Duodenal mucosa (tissue), 2 donors: ENCODE data around the gene DRC1.

ENCODE experiments used
- H3K27ac ChIP-seq: one replicate; pipeline ENCODE4 v1.7.0; 2013; ENCODE audit warnings: low read depth, low read length
- H3K27me3 ChIP-seq, 2 donors: one replicate each; pipeline ENCODE4 v1.7.0; 2013; ENCODE audit warnings: low read length in 2 of 2, control low read depth in 1 of 2; ENCODE audit not compliant: insufficient read depth in 2 of 2, control insufficient read depth in 1 of 2
- H3K36me3 ChIP-seq, 2 donors: one replicate each; pipeline ENCODE4 v1.7.0; 2013; ENCODE audit warnings: low read length in 2 of 2, control low read depth in 1 of 2; ENCODE audit not compliant: insufficient read depth in 2 of 2, control insufficient read depth in 1 of 2
- H3K4me1 ChIP-seq, 2 donors: one replicate each; pipeline ENCODE4 v1.7.0; 2013; ENCODE audit warnings: low read length in 2 of 2, control low read depth in 1 of 2; ENCODE audit not compliant: insufficient read depth in 2 of 2, control insufficient read depth in 1 of 2
- H3K4me3 ChIP-seq, 2 donors: one replicate each; pipeline ENCODE4 v1.7.0; 2013; ENCODE audit warnings: low read length in 2 of 2, low read depth in 1 of 2
- H3K9ac ChIP-seq, 2 donors: one replicate each; pipeline ENCODE4 v1.7.0; 2013; ENCODE audit warnings: low read length in 2 of 2, low read depth in 1 of 2
- H3K9me3 ChIP-seq, 2 donors: one replicate each; pipeline ENCODE4 v1.7.0; 2013; ENCODE audit warnings: low read length in 2 of 2, control low read depth in 1 of 2; ENCODE audit not compliant: control insufficient read depth in 1 of 2

DRC1 gene

DNA sequence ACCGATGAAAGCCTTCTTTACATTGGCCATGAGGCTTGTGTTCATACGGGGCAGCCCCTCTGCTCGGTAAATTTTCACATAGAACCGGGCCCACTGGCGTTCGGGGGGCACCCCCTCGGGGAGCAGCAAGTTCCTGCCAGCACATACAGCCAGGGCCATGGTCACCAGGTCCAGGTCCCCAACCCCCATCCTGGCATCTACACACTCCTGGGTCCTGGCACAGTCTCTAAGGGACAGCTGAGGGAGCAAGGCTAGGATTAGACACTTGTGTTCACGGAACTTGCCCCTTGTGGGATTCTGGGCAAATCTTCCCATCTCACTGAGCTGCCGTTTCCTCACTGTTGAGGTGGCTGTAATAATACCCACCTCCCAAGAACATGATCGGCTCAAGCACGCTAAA, 81.8 kb downstream of the DRC1 start:
- no peak overlapping the region for H3K27ac ChIP-seq

DNA sequence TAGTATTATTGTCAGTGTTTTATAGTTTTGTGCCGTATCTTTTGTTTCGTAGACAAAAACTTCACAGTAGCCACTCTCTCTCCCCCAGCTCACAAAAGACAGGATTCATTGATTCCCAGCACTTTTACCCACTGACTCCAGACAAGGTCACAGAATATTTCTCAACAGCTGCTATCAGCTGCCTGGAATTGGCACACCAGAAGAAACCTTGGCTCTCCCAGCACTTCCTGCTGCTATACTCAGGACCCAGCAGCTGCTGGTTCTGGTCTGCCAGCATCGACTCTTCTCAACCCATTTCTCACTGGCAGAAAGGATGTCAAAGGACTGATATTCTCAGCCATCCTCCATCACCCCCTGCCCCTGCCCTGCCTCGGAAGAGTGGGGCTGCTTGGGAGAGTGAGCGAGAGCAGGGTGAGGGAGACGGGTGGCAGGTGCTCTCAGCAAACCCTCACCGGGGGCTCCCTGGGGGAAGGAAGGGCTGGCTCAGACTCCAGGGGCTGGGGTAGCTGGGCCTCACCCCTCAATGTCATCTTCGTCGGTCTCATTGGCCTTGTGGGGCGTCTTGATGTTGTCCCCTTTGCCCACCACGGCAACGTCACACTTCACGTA, 82.3 kb downstream of the DRC1 start:
- Histone ChIP-seq H3K4me3 (no peak overlapping the region), H3K4me1 (peaks cover 18 to 27% of the 10 kb centered on the region in 2 donors), H3K9ac (no peak overlapping the region), H3K9me3 (no peaks in the 10 kb centered on the region), H3K36me3 (no peaks in the 10 kb centered on the region), H3K27ac (no peak overlapping the region), H3K27me3 (no peaks in the 10 kb centered on the region)

More for the DNA sequence above, 81.8 kb downstream of the DRC1 start:
- no peaks in the 10 kb centered on the region for H3K27me3 ChIP-seq
- H3K4me3 ChIP-seq: no peak overlapping the region
- H3K9me3 ChIP-seq: no peaks in the 10 kb centered on the region
- H3K9ac ChIP-seq: no peak overlapping the region
- H3K36me3 ChIP-seq: no peaks in the 10 kb centered on the region
- H3K4me1 ChIP-seq: peaks cover 18 to 27% of the 10 kb centered on the region in 2 donors

DNA sequence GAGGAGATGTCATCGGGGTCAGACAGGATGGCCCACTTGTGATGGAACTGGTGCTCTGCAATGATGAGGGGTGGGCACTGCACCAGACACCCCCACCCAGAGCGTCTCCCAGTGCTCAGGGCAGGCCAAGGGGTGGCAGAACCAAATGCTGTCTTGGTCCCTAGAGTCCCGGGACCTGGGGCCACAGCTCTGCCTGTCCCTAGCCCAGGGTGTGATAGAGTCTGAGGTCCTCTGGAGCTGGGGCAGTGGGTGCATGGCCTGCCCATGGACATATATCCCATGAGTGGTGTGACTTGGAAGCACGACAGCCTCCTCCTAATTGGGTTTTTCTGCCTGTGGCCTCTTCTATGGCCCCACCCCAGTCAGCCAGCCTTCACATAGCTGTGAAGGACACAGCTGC, 82.9 kb downstream of the DRC1 start:
- H3K4me1 ChIP-seq: peaks cover 18 to 27% of the 10 kb centered on the region in 2 donors
- no peaks in the 10 kb centered on the region for H3K27me3 ChIP-seq
- H3K9me3 ChIP-seq: no peaks in the 10 kb centered on the region
- H3K9ac ChIP-seq: no peak overlapping the region
- H3K4me3 ChIP-seq: no peak overlapping the region
- H3K27ac ChIP-seq: no peak overlapping the region
- H3K36me3 ChIP-seq: no peaks in the 10 kb centered on the region

DNA sequence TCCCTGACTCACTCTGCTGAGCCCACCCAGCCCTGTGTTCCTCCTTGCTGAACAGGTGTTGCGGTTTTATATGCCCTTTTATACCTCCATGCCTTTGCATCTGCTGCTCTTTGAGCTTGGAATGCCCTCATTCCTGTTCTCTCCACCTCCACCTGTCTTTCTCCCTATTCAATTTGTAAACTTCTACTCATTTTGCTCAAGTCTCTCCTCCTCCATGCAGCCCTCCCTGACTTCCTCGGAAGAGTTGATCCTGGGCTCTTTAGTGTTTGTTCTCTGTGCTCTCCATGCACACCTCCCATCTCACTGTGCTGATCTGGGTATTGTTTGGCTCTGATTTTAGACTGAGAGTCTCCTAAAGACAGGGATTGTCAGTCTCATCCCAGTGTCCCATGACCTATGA, 83.4 kb downstream of the DRC1 start:
- no peak overlapping the region for H3K27ac ChIP-seq
- H3K9ac ChIP-seq: no peak overlapping the region
- peaks cover 18 to 22% of the 10 kb centered on the region in 2 donors for H3K4me1 ChIP-seq
- no peaks in the 10 kb centered on the region for H3K36me3 ChIP-seq
- no peak overlapping the region for H3K4me3 ChIP-seq
- H3K27me3 ChIP-seq: no peaks in the 10 kb centered on the region
- H3K9me3 ChIP-seq: no peaks in the 10 kb centered on the region

DNA sequence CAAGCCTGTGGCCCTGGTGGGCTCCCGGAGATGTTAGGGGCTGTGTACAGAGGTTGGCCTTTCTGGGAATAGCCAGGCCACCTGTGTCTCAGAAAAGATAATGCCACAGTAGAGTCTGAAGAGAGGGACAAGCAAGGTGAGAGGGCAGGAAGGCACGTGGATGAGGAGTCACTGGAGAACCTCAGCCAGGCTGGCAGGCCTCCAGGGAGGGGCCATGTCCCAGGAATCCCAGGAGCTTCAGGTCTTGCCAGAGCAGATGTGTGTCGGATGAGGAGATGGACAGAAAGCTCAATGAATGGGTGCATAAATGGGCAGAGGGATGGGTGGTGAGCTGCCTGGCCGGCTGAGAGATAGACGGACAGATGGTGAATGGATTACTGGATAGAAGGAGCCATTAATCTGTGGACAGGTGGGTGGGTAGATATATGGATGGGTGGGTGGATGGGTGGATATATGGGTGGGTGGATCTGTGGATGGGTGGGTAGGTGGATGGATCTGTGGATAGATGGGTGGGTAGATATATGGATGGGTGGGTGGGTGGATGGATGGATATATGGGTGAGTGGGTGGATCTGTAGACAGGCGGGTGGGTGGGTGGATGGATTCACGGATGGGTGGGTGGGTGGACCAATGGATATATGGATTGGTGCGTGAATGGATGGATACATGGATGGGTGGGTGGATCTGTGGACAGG, 84.2 kb downstream of the DRC1 start:
- Histone ChIP-seq H3K4me1 (peaks cover 15 to 20% of the 10 kb centered on the region in 2 donors), H3K27me3 (no peaks in the 10 kb centered on the region), H3K36me3 (no peaks in the 10 kb centered on the region), H3K9me3 (no peaks in the 10 kb centered on the region), H3K4me3 (no peak overlapping the region), H3K27ac (no peak overlapping the region), H3K9ac (no peak overlapping the region)

DNA sequence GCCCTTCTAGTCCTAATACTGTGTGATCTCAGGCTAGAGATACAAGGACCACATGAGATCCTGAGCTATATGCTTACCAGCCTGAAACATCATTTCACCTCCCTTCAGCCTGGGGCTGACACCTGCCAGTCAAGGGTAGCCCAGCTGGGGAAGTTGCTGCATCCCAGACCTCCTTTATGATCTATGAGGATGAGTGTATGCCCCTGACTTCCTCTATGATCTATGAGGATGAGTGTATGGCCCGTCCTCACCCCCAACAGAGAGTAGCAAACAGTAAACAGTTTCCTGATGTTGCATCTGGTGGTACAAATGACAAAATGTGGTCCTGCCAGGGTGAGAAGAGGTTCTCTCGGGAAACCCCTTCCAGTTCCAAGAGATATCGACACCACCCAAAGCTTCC, 85.1 kb downstream of the DRC1 start:
- no peak overlapping the region for H3K27ac ChIP-seq

DNA sequence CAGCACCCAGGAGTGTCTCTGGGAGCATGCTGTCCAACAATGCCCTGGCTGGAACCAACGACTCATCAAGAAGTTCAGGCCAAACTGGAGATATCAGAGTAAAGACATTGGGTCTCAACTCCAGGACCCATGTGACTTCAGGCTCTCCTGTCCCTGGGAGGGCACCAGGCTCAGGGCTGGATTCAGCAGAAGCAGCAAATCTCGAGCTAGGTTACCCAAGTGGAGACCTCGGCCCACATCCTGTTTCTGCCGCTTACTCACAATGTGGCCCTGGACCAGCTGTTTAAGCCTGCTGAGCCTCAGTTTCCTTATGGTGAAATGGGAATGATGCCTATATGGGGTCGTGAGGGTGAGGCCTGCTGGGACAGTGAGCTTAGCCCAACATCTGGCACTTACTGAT, 85.5 kb downstream of the DRC1 start:
- H3K4me1 ChIP-seq: peaks cover 8 to 15% of the 10 kb centered on the region in 2 donors
- no peaks in the 10 kb centered on the region for H3K27me3 ChIP-seq
- no peaks in the 10 kb centered on the region for H3K36me3 ChIP-seq
- H3K9me3 ChIP-seq: no peaks in the 10 kb centered on the region
- no peak overlapping the region for H3K4me3 ChIP-seq
- no peak overlapping the region for H3K9ac ChIP-seq
- no peak overlapping the region for H3K27ac ChIP-seq

More for the DNA sequence above, 85.1 kb downstream of the DRC1 start:
- Histone ChIP-seq H3K36me3 (no peaks in the 10 kb centered on the region), H3K9ac (no peak overlapping the region), H3K27me3 (no peaks in the 10 kb centered on the region), H3K4me3 (no peak overlapping the region), H3K4me1 (peaks cover 11 to 14% of the 10 kb centered on the region in 2 donors), H3K9me3 (no peaks in the 10 kb centered on the region)

DNA sequence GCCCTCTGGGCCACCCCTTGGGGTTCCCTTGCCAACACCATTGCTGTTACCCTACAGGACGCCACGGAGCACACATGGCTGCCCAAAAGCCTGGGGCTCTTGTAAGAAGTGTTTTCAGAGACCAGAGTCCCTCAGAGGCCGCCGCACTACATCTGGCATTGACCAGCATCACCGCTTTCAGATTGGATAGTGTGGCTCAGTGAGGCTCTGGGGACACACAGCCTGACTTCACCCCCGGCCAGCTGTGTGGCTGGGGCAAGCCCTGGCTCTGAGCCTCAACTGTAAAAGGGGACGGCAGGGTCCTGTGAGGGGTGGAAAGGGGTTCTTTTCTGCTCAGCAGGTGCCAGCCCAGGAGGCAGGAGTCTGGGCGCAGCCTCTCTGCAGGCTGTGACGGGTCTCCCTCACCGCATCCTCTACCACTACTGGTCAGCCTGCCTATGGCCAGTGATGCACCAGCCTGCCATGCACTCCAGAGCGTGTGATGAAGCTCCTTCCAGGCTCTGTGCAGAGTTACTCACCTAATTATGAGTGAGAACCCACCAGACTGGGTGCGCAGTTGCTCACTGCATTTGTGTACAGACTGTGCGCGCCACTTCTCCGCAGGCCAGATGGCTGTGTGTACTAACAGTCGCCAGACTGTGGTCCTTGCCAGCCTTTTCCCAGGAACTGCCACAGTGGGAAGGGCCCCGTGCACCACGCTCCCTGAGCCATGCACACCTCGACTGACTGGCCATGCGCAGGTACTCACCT, 86.9 kb downstream of the DRC1 start:
- H3K27ac ChIP-seq: no peak overlapping the region
- H3K9ac ChIP-seq: no peak overlapping the region
- H3K9me3 ChIP-seq: no peaks in the 10 kb centered on the region
- peaks cover 3 to 15% of the 10 kb centered on the region in 2 donors for H3K4me1 ChIP-seq
- H3K27me3 ChIP-seq: no peaks in the 10 kb centered on the region
- H3K4me3 ChIP-seq: no peak overlapping the region
- H3K36me3 ChIP-seq: no peaks in the 10 kb centered on the region

DNA sequence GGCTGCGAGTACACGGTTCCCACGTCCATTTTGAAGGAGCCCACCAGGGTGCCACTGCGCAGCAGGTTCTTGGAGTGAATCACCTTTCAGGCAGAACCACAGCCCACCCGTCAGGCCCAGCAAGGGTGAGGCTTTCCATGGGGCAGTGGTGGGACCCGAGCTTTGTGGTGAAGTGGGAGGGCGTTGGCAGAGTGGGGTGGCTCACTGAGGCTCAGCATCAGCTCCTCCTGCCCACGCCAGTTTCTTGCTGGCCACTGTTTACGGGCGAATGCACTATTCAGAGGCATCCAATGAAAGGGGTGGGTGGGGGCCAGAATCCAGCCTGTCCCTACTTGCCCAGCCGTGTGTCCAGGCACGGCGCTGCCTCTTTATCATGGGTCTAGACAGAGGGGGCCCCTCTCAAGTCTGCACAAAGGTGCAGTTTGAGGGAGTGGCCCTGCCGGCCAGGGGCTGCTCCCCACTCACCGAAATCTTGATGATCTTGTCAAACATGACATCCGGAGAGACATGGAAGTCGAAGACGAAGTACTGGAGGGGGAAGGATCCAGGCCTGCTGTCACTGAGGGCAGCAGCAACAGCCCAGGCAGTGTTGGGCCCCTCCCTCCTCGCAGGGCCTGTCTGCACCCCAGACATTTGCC, 87.6 kb downstream of the DRC1 start:
- no peak overlapping the region for H3K27ac ChIP-seq
- H3K9me3 ChIP-seq: no peaks in the 10 kb centered on the region
- H3K27me3 ChIP-seq: no peaks in the 10 kb centered on the region
- H3K36me3 ChIP-seq: no peaks in the 10 kb centered on the region
- H3K4me3 ChIP-seq: no peak overlapping the region
- H3K4me1 ChIP-seq: peaks cover under 1 to 10% of the 10 kb centered on the region in 2 donors
- H3K9ac ChIP-seq: no peak overlapping the region
